ENCODE results near the gene PROC.

PROC gene

GRCh38 chr2:127418300-127419111, at the start of gene PROC:
TSS of gene PROC (plus strand) at chr2:127418427. CDS start at chr2:127419943, 1,516 bp downstream.
- no peak for DNase-seq (ENCODE audit: low read depth)

GRCh38 chr2:127370010-127370409, 48.2 kb upstream of the PROC start:
- DNase-seq (ENCODE audit: low read depth), result no peak

- no peak for DNase-seq (ENCODE audit: low read depth)
Observed at GRCh38 chr2:127371037-127371436, 47.2 kb upstream of the PROC start.

GRCh38 chr2:127373362-127374083, 44.7 kb upstream of the PROC start:
- DNase-seq (ENCODE audit: low read depth), result no peak

- DNase-seq (ENCODE audit: low read depth), result no peak
Observed at GRCh38 chr2:127376257-127376656, 42.0 kb upstream of the PROC start.

- no peak for DNase-seq (ENCODE audit: low read depth)
Observed at GRCh38 chr2:127377262-127377661, 41.0 kb upstream of the PROC start.

GRCh38 chr2:127378720-127379119, 39.5 kb upstream of the PROC start:
- no peak for DNase-seq (ENCODE audit: low read depth)

- DNase-seq (ENCODE audit: low read depth), result no peak
Observed at GRCh38 chr2:127379712-127380355, 38.4 kb upstream of the PROC start.

- no peak for DNase-seq (ENCODE audit: low read depth)
Observed at GRCh38 chr2:127381762-127382161, 36.5 kb upstream of the PROC start.

GRCh38 chr2:127382831-127383230, 35.4 kb upstream of the PROC start:
- DNase-seq (ENCODE audit: low read depth), result no peak

- DNase-seq (ENCODE audit: low read depth), result no peak
Observed at GRCh38 chr2:127384529-127384928, 33.7 kb upstream of the PROC start.

GRCh38 chr2:127386246-127386645, 32.0 kb upstream of the PROC start:
- DNase-seq (ENCODE audit: low read depth), result no peak

- no peak for DNase-seq (ENCODE audit: low read depth)
Observed at GRCh38 chr2:127386764-127387654, 31.2 kb upstream of the PROC start.

- no peak for DNase-seq (ENCODE audit: low read depth)
Observed at GRCh38 chr2:127387655-127388422, 30.4 kb upstream of the PROC start, which contains the start of gene MAP3K2. TSS of gene MAP3K2 (minus strand) at chr2:127387975. CDS start at chr2:127343129, 44,846 bp downstream.

GRCh38 chr2:127388423-127389164, 29.6 kb upstream of the PROC start:
- no peak for DNase-seq (ENCODE audit: low read depth)

- no peak for DNase-seq (ENCODE audit: low read depth)
Observed at GRCh38 chr2:127389778-127390435, 28.3 kb upstream of the PROC start.

GRCh38 chr2:127392133-127392827, 25.9 kb upstream of the PROC start:
- DNase-seq (ENCODE audit: low read depth), result no peak

GRCh38 chr2:127392828-127393578, 25.2 kb upstream of the PROC start:
- no peak for DNase-seq (ENCODE audit: low read depth)
